ENCODE measurements around the gene KLK12. TPM values are rescaled to one million over a fixed set of nuclear protein-coding genes. Genes with fewer than 3 reads are reported as not detected.

Gene KLK12
- total RNA-seq, 2 experiments from 2014 or later: not detected

DNA sequence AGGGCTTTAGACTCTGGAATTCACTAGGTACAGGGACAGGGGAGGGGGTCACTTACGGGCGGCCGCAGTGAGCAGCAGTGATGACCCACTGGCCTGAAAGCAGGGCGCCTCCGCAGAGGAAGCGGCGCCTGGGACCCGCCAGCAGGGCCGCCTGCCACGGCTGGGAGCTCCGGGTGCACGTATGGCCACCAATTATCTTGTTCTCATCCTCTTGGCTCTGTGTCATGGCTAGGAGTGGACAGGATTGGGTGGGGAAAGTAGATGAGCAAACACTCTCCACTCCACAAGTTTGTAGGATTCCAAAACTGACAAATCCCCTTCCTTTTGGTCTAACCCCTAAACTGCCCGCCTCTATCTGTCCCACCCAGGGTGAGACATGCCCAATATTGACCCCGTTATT, 46.7 kb upstream of the KLK12 start:
- DNase-seq (no peak), ATAC-seq (no peak)
- no peak overlapping the region for H3K27ac Mint-ChIP-seq
- ChIA-PET POLR2A (interaction anchor here (0.6 kb wide), 1 partner anchor 12 kb away, joined by 3 read pairs; no protein-coding TSS in a partner anchor), CTCF (interaction anchor here (1.3 to 1.4 kb wide), 2 partner anchors 13 to 77 kb away, joined by 3 to 4 read pairs; no protein-coding TSS in a partner anchor)
- no peaks in the 10 kb centered on the region for H3K9me3 Mint-ChIP-seq
- no peaks in the 10 kb centered on the region for H3K36me3 Mint-ChIP-seq (ENCODE audit: low read depth)
- TF ChIP-seq, protein P1, sequence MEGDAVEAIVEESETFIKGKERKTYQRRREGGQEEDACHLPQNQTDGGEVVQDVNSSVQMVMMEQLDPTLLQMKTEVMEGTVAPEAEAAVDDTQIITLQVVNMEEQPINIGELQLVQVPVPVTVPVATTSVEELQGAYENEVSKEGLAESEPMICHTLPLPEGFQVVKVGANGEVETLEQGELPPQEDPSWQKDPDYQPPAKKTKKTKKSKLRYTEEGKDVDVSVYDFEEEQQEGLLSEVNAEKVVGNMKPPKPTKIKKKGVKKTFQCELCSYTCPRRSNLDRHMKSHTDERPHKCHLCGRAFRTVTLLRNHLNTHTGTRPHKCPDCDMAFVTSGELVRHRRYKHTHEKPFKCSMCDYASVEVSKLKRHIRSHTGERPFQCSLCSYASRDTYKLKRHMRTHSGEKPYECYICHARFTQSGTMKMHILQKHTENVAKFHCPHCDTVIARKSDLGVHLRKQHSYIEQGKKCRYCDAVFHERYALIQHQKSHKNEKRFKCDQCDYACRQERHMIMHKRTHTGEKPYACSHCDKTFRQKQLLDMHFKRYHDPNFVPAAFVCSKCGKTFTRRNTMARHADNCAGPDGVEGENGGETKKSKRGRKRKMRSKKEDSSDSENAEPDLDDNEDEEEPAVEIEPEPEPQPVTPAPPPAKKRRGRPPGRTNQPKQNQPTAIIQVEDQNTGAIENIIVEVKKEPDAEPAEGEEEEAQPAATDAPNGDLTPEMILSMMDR (IDR thresholded peaks at IDR 0.05): no peak
- H3K4me1 Mint-ChIP-seq (ENCODE audit: low read depth): no peaks in the 10 kb centered on the region
- no peak overlapping the region for H3K4me3 Mint-ChIP-seq
- intact Hi-C loops (cut with micrococcal nuclease): no loop called here
- peaks cover 5% of the 10 kb centered on the region for H3K27me3 Mint-ChIP-seq

DNA sequence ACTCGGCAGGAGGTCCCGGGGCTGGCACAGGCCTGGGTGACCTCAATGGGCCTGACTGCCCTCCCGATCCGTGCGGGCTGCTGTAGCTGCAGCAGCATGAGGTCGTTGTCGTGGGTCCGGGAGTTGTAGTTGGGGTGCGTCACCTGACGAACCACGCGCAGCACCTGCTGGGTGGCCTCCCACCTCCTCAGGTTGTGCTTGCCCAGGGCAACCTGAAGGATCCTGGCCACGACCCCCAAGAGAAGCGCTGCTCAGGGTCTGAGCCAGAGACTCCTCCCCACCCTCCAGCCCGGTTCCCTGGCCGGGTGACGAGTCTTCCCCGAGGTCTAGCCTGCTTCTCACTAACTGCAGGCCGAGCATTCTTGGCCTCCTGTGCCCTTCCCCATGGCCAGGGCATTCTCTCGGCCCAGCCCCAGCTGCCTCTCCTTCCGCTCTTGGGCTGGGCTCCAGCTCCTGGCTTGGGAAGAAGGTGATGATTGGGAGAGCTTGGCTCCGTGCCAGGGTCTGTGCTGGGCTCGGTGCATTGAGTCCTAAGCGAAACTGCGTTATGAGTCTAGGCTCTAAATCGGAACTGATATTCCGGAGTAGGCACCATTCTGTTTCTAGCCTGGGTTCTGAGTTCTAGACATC, 44.8 kb upstream of the KLK12 start:
- intact Hi-C loops (cut with micrococcal nuclease): no loop called here
- TF ChIP-seq, protein P1 (IDR thresholded peaks at IDR 0.05): no peak
- ChIA-PET CTCF (interaction anchor here (1.4 kb wide), 1 partner anchor 17 kb away, joined by 5 read pairs; no protein-coding TSS in a partner anchor), POLR2A (no interaction called here)
- no peaks in the 10 kb centered on the region for H3K36me3 Mint-ChIP-seq (ENCODE audit: low read depth)
- peaks cover 5% of the 10 kb centered on the region for H3K27me3 Mint-ChIP-seq
- H3K4me3 Mint-ChIP-seq: no peak overlapping the region
- DNase-seq (no peak), ATAC-seq (no peak)
- no peaks in the 10 kb centered on the region for H3K4me1 Mint-ChIP-seq (ENCODE audit: low read depth)
- H3K9me3 Mint-ChIP-seq: no peaks in the 10 kb centered on the region
- H3K27ac Mint-ChIP-seq: no peak overlapping the region

DNA sequence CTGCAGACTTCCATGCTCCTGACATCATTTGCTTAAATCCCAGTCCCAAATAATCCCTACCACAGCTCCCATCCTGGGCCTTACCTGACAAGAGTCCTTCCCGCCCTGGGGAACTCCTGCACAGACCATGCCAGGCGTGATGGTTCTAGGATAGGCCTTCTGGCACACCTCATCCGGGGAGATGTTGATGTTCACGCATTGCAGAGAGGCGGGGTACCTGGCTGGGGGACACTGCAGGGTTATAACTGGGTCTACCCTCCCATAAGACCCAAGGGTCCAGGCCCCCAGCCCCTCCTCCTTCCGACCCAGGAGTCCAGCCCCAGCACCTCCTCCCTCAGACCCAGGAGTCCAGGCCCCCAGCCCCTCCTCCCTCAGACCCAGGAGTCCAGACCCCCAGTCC, 43.9 kb upstream of the KLK12 start:
- no peaks in the 10 kb centered on the region for H3K4me1 Mint-ChIP-seq (ENCODE audit: low read depth)
- CTCF ChIA-PET: no interaction called here
- no peak overlapping the region for H3K4me3 Mint-ChIP-seq
- intact Hi-C loops (cut with micrococcal nuclease): no loop called here
- H3K27ac Mint-ChIP-seq: no peak overlapping the region
- POLR2A ChIA-PET: no interaction called here
- TF ChIP-seq, protein P1 (IDR thresholded peaks at IDR 0.05): no peak
- peaks cover 5% of the 10 kb centered on the region for H3K27me3 Mint-ChIP-seq
- DNase-seq (no peak), ATAC-seq (no peak)
- H3K36me3 Mint-ChIP-seq (ENCODE audit: low read depth): no peaks in the 10 kb centered on the region
- H3K9me3 Mint-ChIP-seq: no peaks in the 10 kb centered on the region

DNA sequence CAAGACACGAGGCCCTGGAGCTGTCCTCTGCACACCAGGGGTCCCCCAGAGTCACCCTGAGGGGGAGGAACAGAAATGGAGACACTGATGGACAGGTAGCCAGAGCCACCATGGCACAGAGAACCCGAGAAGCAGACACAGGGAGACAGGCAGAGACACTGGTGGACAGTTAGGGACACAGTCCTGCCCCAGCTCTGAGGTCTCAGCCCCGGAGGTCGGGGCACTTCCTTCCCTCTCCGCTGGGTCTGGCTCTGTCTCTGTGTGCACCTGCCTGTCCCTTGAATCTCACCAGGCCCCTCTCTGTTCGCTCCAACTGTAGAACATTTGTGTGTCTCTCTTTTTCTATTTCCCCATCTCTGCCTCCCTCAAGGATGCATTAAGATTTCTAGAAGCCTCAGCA, 43.3 kb upstream of the KLK12 start:
- H3K36me3 Mint-ChIP-seq (ENCODE audit: low read depth): no peaks in the 10 kb centered on the region
- CTCF ChIA-PET: no interaction called here
- no peaks in the 10 kb centered on the region for H3K4me1 Mint-ChIP-seq (ENCODE audit: low read depth)
- POLR2A ChIA-PET: no interaction called here
- intact Hi-C loops (cut with micrococcal nuclease): no loop called here
- H3K4me3 Mint-ChIP-seq: no peak overlapping the region
- peaks cover 3% of the 10 kb centered on the region for H3K9me3 Mint-ChIP-seq
- no peak overlapping the region for H3K27ac Mint-ChIP-seq
- TF ChIP-seq, protein P1 (IDR thresholded peaks at IDR 0.05): no peak
- DNase-seq: no peak
- ATAC-seq: no peak
- peaks cover under 1% of the 10 kb centered on the region for H3K27me3 Mint-ChIP-seq

DNA sequence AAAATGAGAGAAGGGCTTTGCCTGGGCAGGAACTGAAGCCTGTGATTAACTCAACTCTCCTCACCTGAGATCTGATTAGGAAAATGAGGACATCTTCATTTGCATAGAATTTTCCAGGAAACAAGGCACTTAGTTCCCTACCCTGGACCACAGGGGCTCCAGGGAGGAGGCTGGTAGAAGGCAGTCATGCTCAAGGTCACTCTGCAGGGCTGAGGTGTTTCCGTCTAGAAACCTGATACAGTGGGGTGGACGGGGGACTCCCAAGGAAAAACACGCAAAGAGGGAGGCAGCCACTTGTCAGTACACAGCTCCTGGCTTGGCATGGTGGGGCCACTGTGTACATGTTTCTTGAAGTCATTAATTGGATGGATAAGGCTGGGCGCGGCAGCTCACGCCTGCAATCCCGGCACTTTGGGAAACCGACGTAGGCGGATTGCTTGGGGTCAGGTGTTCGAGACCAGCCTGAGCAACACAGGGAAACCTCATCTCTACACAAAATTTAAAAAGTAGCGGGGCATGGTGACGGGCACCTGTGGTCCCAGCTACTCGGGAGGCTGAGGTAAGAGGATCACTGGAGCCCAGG, 41.9 kb upstream of the KLK12 start:
- DNase-seq (no peak), ATAC-seq (no peak)
- H3K9me3 Mint-ChIP-seq: peaks cover 3% of the 10 kb centered on the region
- intact Hi-C loops (cut with micrococcal nuclease): no loop called here
- H3K36me3 Mint-ChIP-seq (ENCODE audit: low read depth): no peaks in the 10 kb centered on the region
- POLR2A ChIA-PET: no interaction called here
- no peak overlapping the region for H3K27ac Mint-ChIP-seq
- no peak overlapping the region for H3K4me3 Mint-ChIP-seq
- no peaks in the 10 kb centered on the region for H3K27me3 Mint-ChIP-seq
- CTCF ChIA-PET: no interaction called here
- TF ChIP-seq, protein P1 (IDR thresholded peaks at IDR 0.05): no peak
- H3K4me1 Mint-ChIP-seq (ENCODE audit: low read depth): no peaks in the 10 kb centered on the region

Measured in activated CD8-positive, alpha-beta T cell treated with anti-CD3 and anti-CD28 coated beads for 36 hours (primary cell).